HL-60 (cell line): ENCODE measurements around the gene RFX7.

Experiments used
- DNase-seq, 2 experiments: peaks; one replicate each; pipeline ENCODE4 v3.0.0-alpha.2; 2010 to 2020; ENCODE audit warnings: low read depth in 1 of 2, low spot score in 1 of 2
- H3K27ac ChIP-seq: fragments of 250-450 bp; sonication (Bioruptor Pico); replicated peaks from 2 replicates; pipeline ENCODE4 v1.5.1; 2020; ENCODE audit warnings: mild to moderate bottlenecking, moderate library complexity
- H3K27me3 ChIP-seq: fragments of 250-450 bp; sonication (Bioruptor Pico); 2 replicates; pipeline ENCODE4 v1.5.1; 2021; ENCODE audit warnings: mild to moderate bottlenecking, moderate library complexity; ENCODE audit not compliant: insufficient read depth, poor library complexity, severe bottlenecking
- H3K4me3 ChIP-seq: replicated peaks from 2 replicates; pipeline ENCODE4 v1.5.1; 2011; ENCODE audit warnings: mild to moderate bottlenecking, control low read depth, low read length; ENCODE audit not compliant: insufficient read depth
- CTCF ChIP-seq: IDR thresholded peaks from one replicate; pipeline ENCODE4 v1.5.1; 2011; ENCODE audit warnings: low read length, control low read depth, inconsistent platforms; ENCODE audit not compliant: insufficient read depth
- GABPA ChIP-seq: IDR thresholded peaks from 2 replicates; pipeline ENCODE4 v1.6.1; 2012; ENCODE audit warnings: low read depth
- POLR2AphosphoS5 ChIP-seq: IDR thresholded peaks from 2 replicates; pipeline ENCODE4 v1.6.1; 2012; ENCODE audit warnings: low read depth
- SPI1 ChIP-seq: IDR thresholded peaks from 2 replicates; pipeline ENCODE4 v1.6.1; 2012; ENCODE audit warnings: low read depth, mild to moderate bottlenecking, borderline replicate concordance
- TF ChIP-seq, protein P1 (sequence below): IDR thresholded peaks from 2 replicates; pipeline ENCODE4 v1.6.1; 2012; ENCODE audit warnings: low read depth; ENCODE audit not compliant: insufficient replicate concordance

Gene RFX7

DNA sequence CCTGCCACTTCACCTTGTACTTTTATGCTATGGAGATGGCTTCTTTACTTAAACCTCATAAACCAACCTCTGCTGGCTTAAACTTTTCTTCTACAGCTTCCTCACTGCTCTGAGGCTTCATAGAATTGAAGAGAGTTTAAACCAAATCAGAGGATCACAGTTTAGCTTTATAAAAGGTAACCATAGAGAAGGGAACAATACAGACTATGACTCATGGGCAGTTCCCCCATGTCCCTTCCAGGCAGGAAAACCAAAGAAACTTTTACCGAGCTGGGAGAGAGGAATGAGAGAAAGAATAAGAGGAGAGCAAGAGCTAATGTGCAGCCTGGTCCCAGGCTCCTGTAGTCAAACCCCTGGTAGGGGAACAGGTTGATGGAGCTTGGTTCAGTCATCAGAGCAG is 196.3 kb downstream of the RFX7 start:
- no peak for DNase-seq
- H3K27me3 ChIP-seq = no peaks in the 10 kb centered on the region
- no peak overlapping the region for H3K27ac ChIP-seq
- TF ChIP-seq, protein P1, sequence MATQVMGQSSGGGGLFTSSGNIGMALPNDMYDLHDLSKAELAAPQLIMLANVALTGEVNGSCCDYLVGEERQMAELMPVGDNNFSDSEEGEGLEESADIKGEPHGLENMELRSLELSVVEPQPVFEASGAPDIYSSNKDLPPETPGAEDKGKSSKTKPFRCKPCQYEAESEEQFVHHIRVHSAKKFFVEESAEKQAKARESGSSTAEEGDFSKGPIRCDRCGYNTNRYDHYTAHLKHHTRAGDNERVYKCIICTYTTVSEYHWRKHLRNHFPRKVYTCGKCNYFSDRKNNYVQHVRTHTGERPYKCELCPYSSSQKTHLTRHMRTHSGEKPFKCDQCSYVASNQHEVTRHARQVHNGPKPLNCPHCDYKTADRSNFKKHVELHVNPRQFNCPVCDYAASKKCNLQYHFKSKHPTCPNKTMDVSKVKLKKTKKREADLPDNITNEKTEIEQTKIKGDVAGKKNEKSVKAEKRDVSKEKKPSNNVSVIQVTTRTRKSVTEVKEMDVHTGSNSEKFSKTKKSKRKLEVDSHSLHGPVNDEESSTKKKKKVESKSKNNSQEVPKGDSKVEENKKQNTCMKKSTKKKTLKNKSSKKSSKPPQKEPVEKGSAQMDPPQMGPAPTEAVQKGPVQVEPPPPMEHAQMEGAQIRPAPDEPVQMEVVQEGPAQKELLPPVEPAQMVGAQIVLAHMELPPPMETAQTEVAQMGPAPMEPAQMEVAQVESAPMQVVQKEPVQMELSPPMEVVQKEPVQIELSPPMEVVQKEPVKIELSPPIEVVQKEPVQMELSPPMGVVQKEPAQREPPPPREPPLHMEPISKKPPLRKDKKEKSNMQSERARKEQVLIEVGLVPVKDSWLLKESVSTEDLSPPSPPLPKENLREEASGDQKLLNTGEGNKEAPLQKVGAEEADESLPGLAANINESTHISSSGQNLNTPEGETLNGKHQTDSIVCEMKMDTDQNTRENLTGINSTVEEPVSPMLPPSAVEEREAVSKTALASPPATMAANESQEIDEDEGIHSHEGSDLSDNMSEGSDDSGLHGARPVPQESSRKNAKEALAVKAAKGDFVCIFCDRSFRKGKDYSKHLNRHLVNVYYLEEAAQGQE = no peak
- TF ChIP-seq CTCF = no peak
- no peak for TF ChIP-seq GABPA
- no peak for TF ChIP-seq SPI1
- TF ChIP-seq POLR2AphosphoS5 = no peak
- H3K4me3 ChIP-seq = no peak overlapping the region

GRCh38 chr15:56045068-56045748 is 198.5 kb downstream of the RFX7 start:
- no peaks in the 10 kb centered on the region for H3K27me3 ChIP-seq
- no peak overlapping the region for H3K27ac ChIP-seq
- no peak for TF ChIP-seq POLR2AphosphoS5
- TF ChIP-seq SPI1 = peak; percentile 15; the same call in 1 of the 2 replicates
- H3K4me3 ChIP-seq = no peak overlapping the region
- DNase-seq = no peak

DNA sequence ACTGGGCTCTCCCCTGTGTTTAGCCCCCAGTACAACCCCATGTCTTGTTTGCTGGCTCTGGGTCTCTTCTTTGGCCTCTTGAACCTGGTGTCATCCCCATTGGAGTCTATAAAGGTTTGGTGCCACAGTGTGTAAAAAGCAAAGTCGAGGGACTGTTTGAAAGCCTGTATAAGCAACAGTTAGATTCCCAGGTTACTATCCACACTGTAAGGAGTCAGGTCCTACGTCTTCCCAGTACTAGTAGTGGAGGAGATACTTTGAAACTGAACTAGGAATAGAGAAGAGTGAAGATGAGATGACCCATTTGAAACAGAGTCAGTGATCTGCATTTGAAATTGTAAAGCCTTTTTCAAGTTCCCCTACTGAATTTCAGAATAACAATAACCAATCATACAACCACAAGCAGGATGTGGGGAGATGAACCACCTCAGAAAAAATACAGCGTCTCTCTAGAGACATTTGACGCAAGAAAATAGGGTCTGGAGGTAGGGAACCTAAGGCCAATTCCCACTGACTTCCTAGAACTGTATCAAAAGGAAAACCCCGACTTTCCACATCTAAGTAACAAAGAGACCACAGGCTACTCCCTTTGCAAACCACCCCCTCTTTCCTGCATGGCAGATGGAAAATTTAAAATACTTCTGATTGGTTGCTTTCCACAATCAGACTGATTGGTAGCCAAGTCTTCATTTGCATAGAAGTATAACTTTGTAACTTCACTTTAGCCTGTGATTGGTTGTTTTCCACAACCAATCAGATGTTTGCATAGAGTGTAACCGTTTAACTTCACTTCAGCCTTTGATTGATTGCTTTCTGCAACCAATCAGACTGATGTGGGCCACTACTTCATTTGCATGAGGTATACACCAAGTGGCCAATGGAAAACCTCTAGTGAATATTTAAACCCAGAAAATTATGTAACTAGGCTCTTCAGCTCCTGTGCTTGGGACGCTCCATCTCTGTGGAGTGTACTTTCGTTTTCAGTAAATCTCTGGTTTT is 200.4 kb downstream of the RFX7 start:
- Histone ChIP-seq H3K27ac (no peak overlapping the region), H3K4me3 (no peak overlapping the region), H3K27me3 (no peaks in the 10 kb centered on the region)
- no peak for DNase-seq
- TF ChIP-seq SPI1 (no peak), GABPA (no peak), POLR2AphosphoS5 (no peak), CTCF (no peak)
- TF ChIP-seq, protein P1 = no peak

GRCh38 chr15:56042498-56042897 is 201.2 kb downstream of the RFX7 start:
- H3K4me3 ChIP-seq = no peak overlapping the region
- TF ChIP-seq SPI1 (no peak), CTCF (no peak), POLR2AphosphoS5 (no peak), GABPA (no peak)
- TF ChIP-seq, protein P1 = no peak
- no peak overlapping the region for H3K27ac ChIP-seq
- DNase-seq = no peak
- H3K27me3 ChIP-seq = no peaks in the 10 kb centered on the region
